Neutrophil (primary cell): ENCODE results near the gene TSHZ2.

Experiments used
- H3K27ac ChIP-seq: fragments of 200-600 bp; sonication (generic); 2 replicates; pipeline ENCODE4 v1.5.1; 2016; ENCODE audit warnings: mild to moderate bottlenecking, moderate library complexity
- H3K27me3 ChIP-seq: fragments of 200-600 bp; sonication (generic); 2 replicates; pipeline ENCODE4 v1.6.0; 2016; ENCODE audit warnings: mild to moderate bottlenecking
- H3K36me3 ChIP-seq: fragments of 200-600 bp; sonication (generic); 2 replicates; pipeline ENCODE4 v1.5.1; 2017
- H3K4me1 ChIP-seq, 2 experiments: fragments of 200-600 bp in 1 of 2; sonication (generic) in 1 of 2; 1 replicate in 1 of 2; 2 replicates in 1 of 2; pipeline versions ENCODE4 v1.5.1 to v1.6.1; 2013 to 2016; ENCODE audit warnings: low read depth in 1 of 2, low read length in 1 of 2, mild to moderate bottlenecking in 1 of 2, moderate library complexity in 1 of 2; ENCODE audit not compliant: control insufficient read depth in 1 of 2, insufficient read depth in 1 of 2
- H3K4me3 ChIP-seq, 2 experiments: fragments of 200-600 bp in 1 of 2; sonication (generic) in 1 of 2; 1 replicate in 1 of 2; 2 replicates in 1 of 2; pipeline ENCODE4 v1.5.1; 2013 to 2016; ENCODE audit warnings: low read depth in 1 of 2, low read length in 1 of 2, mild to moderate bottlenecking in 1 of 2, moderate library complexity in 1 of 2
- H3K9me3 ChIP-seq: fragments of 200-600 bp; sonication (generic); 2 replicates; pipeline ENCODE4 v1.5.1; 2016
- CTCF ChIP-seq: fragments of 200-600 bp; sonication (generic); IDR thresholded peaks from 2 replicates; pipeline ENCODE4 v1.5.1; 2016; ENCODE audit warnings: antibody characterized with exemption

TSHZ2 gene

DNA sequence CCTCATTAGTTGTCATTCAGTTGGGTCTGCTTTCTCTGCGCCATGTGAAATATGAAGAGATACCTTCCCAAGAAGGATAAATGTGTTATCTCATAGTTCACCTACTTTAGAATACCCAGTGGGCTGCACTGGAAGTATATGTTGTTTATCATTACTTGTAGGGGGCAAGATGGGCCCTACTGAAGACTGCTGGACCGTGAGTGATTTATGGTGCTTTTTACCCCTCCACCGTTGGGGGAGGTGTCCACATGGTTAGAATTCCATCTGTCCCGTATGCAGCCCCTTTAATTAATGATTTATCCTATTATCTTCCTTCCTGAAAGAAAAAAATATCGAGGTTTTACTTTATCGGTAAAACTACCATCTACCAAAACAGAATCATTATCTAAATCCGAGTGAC, 97.0 kb downstream of the TSHZ2 start:
- H3K4me3 ChIP-seq: no peak overlapping the region
- H3K9me3 ChIP-seq: no peaks in the 10 kb centered on the region

GRCh38 chr20:53070224-53070623, 98.1 kb downstream of the TSHZ2 start:
- no peak for TF ChIP-seq CTCF
- no peaks in the 10 kb centered on the region for H3K9me3 ChIP-seq
- no peaks in the 10 kb centered on the region for H3K4me1 ChIP-seq
- peaks cover 14% of the 10 kb centered on the region for H3K27me3 ChIP-seq
- no peak overlapping the region for H3K27ac ChIP-seq
- no peaks in the 10 kb centered on the region for H3K36me3 ChIP-seq
- no peak overlapping the region for H3K4me3 ChIP-seq

More for the DNA sequence above, 97.0 kb downstream of the TSHZ2 start:
- H3K27ac ChIP-seq: no peak overlapping the region
- H3K4me1 ChIP-seq: no peaks in the 10 kb centered on the region
- no peak for TF ChIP-seq CTCF
- peaks cover 14% of the 10 kb centered on the region for H3K27me3 ChIP-seq
- H3K36me3 ChIP-seq: no peaks in the 10 kb centered on the region

- TF ChIP-seq CTCF: no peak
- Histone ChIP-seq H3K4me3 (no peak overlapping the region), H3K9me3 (no peaks in the 10 kb centered on the region), H3K36me3 (no peaks in the 10 kb centered on the region), H3K27ac (no peak overlapping the region), H3K27me3 (peaks cover 14% of the 10 kb centered on the region), H3K4me1 (no peaks in the 10 kb centered on the region)
Measured at GRCh38 chr20:53070706-53071392, 98.7 kb downstream of the TSHZ2 start.

GRCh38 chr20:53071833-53072232, 99.7 kb downstream of the TSHZ2 start:
- H3K4me1 ChIP-seq: no peaks in the 10 kb centered on the region
- no peak overlapping the region for H3K27ac ChIP-seq
- no peak for TF ChIP-seq CTCF
- H3K9me3 ChIP-seq: no peaks in the 10 kb centered on the region
- no peaks in the 10 kb centered on the region for H3K36me3 ChIP-seq
- H3K27me3 ChIP-seq: peaks cover 14% of the 10 kb centered on the region
- no peak overlapping the region for H3K4me3 ChIP-seq

- no peaks in the 10 kb centered on the region for H3K36me3 ChIP-seq
- no peak for TF ChIP-seq CTCF
Measured at GRCh38 chr20:53072923-53073579, 100.9 kb downstream of the TSHZ2 start.

More at GRCh38 chr20:53072923-53073579, 100.9 kb downstream of the TSHZ2 start:
- H3K9me3 ChIP-seq: no peaks in the 10 kb centered on the region
- H3K4me3 ChIP-seq: no peak overlapping the region
- H3K27me3 ChIP-seq: peaks cover 14% of the 10 kb centered on the region
- no peaks in the 10 kb centered on the region for H3K4me1 ChIP-seq
- no peak overlapping the region for H3K27ac ChIP-seq
